Activated naive CD8-positive, alpha-beta T cell treated with anti-CD3 and anti-CD28 coated beads, Interleukin-2, amount 10 ng/mL, durations not matched to agents 7 days and 5 days (primary cell): Measurements from ENCODE around the gene GABRB3. TPM values are rescaled to one million over a fixed set of nuclear protein-coding genes. Genes with fewer than 3 reads are reported as not detected.

Source experiments
- ATAC-seq: fragments of 150-1000 bp; cut with Tn5 transposase; one replicate; pipeline ENCODE4 v1.10.0; 2021; ENCODE audit warnings: low read depth, moderate library complexity
- POLR2A ChIA-PET: fragments of 350-600 bp; sonication (Branson Sonifier 250); formaldehyde crosslinking; loops from one replicate; lab custom pipeline; 2021; ENCODE audit warnings: antibody characterized with exemption; lab: Charles Lee
- DNase-seq: peaks from one replicate; pipeline ENCODE4 v3.0.0; 2021
- H3K27ac Mint-ChIP-seq: one replicate; pipeline ENCODE4 v1.8.0; 2022; ENCODE audit warnings: mild to moderate bottlenecking, mixed read lengths
- H3K27me3 Mint-ChIP-seq: one replicate; pipeline ENCODE4 v1.8.0; 2022; ENCODE audit warnings: mild to moderate bottlenecking, moderate library complexity, mixed read lengths
- H3K36me3 Mint-ChIP-seq: one replicate; pipeline ENCODE4 v1.8.0; 2021; ENCODE audit warnings: mild to moderate bottlenecking, mixed read lengths
- H3K4me1 Mint-ChIP-seq: one replicate; pipeline ENCODE4 v1.8.0; 2021; ENCODE audit warnings: mixed read lengths
- H3K4me3 Mint-ChIP-seq: one replicate; pipeline ENCODE4 v1.8.0; 2022; ENCODE audit warnings: mild to moderate bottlenecking, moderate library complexity, mixed read lengths
- H3K9me3 Mint-ChIP-seq: one replicate; pipeline ENCODE4 v1.8.0; 2021; ENCODE audit warnings: mixed read lengths
- total RNA-seq, 2 experiments: library from RNA; stranded (reverse); gene quantifications; one replicate each; pipeline ENCODE4 v1.2.3, GENCODE V29; 2021

Gene GABRB3
- total RNA-seq, 2 experiments from 2014 or later = not detected

DNA sequence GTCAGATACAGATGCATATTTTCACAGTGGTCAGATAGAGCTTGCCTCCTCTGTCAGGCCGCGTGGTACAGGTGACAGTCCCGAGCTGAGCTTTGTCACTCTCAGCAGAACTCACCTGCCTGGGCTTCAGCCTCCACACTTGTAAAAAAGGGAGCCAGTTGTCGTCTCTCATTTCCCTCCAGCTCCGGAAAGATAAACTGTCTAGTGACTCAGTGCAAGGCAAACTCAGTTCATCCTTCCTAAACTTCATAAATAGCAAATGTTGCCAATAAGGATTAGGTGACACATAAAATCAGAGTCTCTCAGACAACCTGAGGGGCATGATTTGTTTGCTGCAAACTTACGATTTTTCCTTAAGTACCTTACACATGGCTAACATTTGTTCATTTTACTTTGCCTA lies 116.8 kb downstream of the GABRB3 start:
- POLR2A ChIA-PET = no interaction called here
- Mint-ChIP-seq H3K4me1 (no peaks in the 10 kb centered on the region), H3K9me3 (peaks cover 9% of the 10 kb centered on the region), H3K4me3 (no peak overlapping the region), H3K27ac (no peak overlapping the region), H3K27me3 (no peaks in the 10 kb centered on the region), H3K36me3 (no peaks in the 10 kb centered on the region)
- DNase-seq (no peak), ATAC-seq (no peak)

DNA sequence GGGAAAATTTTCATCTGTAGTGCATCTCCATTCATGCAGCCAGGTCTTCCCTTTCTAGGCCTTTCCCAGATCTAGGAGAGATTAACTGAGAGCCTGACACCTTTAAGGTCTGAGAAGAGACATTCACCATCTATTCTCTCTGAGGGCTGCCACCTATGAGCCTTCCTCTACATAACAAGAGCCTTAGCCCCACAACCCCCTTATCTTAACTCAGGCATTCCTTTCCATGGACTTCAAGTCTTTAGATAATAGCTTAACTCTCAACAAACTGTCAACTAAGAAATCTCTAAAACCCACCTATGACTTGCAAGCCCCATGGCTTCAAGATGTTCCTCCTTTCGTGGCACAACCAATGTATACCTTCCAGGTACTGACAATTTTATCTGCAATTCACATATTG lies 121.0 kb downstream of the GABRB3 start:
- no peaks in the 10 kb centered on the region for H3K36me3 Mint-ChIP-seq
- DNase-seq = no peak
- H3K27me3 Mint-ChIP-seq = no peaks in the 10 kb centered on the region

DNA sequence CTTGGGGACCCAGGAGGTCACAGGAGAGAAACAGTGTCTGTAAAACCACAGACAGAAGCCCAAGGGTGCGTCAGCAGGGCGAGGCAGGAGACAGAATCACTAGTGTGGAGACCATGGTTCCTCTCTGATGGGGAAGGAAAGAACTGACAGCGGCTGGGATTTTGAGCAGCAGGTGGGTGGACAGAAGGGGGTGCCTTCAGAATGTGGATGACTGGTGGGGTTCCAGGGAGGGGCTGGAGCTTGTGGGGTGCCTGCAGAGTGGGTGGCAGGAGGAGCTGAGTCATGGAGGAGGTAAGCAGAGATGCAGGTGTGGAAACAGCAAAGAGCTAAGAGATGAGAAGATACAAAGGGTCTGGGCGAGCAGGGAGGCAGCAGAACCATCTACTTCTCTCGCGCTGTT lies 124.2 kb downstream of the GABRB3 start:
- Mint-ChIP-seq H3K36me3 (no peaks in the 10 kb centered on the region), H3K4me1 (no peaks in the 10 kb centered on the region), H3K9me3 (peaks cover 18% of the 10 kb centered on the region), H3K27ac (no peak overlapping the region), H3K27me3 (no peaks in the 10 kb centered on the region), H3K4me3 (no peak overlapping the region)
- ATAC-seq (no peak), DNase-seq (no peak)
- POLR2A ChIA-PET = no interaction called here

More for the DNA sequence above, 121.0 kb downstream of the GABRB3 start:
- Mint-ChIP-seq H3K9me3 (peaks cover 18% of the 10 kb centered on the region), H3K4me3 (no peak overlapping the region), H3K4me1 (no peaks in the 10 kb centered on the region), H3K27ac (no peak overlapping the region)
- ATAC-seq = no peak
- POLR2A ChIA-PET = no interaction called here

DNA sequence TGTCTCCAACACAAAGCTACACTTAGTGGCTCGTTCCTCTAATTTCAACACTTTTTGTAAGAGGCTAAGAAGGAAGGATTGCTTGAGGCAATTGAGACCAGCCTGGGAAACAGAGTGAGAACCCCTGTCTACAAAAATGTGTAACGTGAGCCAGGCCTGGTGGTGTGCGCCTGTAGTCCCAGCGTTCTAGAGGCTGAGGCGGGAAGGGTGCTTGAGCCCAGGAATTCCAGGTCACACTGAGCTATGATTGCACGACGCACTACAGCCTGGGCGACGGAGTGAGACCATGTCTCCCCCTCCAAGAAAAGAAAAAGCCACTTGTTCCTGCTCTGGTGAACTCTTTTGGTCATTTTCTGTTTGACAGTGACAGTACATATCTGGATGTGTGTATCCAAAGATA lies 127.9 kb downstream of the GABRB3 start:
- ATAC-seq = no peak
- Mint-ChIP-seq H3K36me3 (no peaks in the 10 kb centered on the region), H3K27ac (no peak overlapping the region), H3K9me3 (peaks cover 17% of the 10 kb centered on the region), H3K4me1 (no peaks in the 10 kb centered on the region), H3K4me3 (no peak overlapping the region), H3K27me3 (no peaks in the 10 kb centered on the region)
- POLR2A ChIA-PET = no interaction called here
- DNase-seq = no peak

DNA sequence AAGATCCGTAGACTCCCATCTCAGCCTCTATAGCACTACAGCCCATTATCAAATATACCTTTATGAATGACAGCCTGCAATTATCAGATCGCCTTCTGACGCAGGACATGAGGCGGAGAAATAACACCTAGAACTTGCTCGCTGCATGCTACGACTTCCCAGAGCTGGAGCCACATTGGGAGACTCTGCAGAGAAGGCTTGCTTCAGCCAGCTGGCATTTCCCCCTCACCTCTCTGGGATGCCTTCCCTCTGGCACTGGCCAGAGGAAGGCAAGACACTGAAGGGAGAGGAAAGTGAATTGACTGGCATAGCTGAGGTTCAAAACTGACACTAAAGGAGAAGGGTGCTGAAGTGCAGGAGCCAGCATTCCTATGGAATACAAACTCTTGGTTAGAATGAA lies 131.7 kb downstream of the GABRB3 start:
- Mint-ChIP-seq H3K27ac (no peak overlapping the region), H3K4me1 (no peaks in the 10 kb centered on the region), H3K9me3 (peaks cover 15% of the 10 kb centered on the region), H3K36me3 (no peaks in the 10 kb centered on the region), H3K27me3 (no peaks in the 10 kb centered on the region), H3K4me3 (no peak overlapping the region)
- DNase-seq (no peak), ATAC-seq (no peak)
- POLR2A ChIA-PET = no interaction called here

DNA sequence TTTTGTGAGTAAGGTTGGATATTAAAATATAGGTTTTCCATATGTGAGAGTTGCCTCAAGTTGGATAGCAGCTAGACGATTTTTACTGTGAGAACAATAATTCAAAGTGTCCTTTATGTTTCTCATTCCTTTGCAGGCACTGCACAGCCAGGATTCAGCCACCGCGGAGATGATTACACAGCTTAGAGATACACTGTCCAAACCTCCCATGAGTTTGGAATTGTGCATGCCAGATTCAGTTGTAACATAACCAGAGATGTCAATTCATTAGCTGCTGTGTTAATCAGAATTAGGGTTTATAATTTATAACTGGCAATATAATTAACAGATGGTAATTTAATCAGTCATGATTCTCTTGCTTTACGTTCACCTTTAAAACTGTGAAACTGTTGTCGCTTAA lies 132.3 kb downstream of the GABRB3 start:
- no peak overlapping the region for H3K4me3 Mint-ChIP-seq
- no peak for ATAC-seq
- POLR2A ChIA-PET = no interaction called here

DNA sequence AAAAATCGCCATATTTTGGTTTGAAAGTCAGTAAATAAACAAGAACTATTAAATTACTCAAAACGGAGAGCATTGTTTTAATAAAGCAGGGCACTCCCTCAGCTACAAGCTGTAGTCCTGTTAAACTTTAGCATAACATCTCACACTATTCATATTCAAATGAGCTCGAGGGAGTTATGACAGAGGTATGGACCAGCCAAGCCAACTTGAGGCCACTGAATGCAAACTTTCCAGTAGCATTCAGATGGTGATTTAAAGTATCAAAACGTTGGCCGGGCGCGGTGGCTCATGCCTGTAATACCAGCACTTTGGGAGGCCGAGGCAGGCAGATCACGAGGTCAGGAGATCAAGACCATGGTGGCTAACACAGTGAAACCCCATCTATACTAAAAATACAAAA lies 132.9 kb downstream of the GABRB3 start:
- Mint-ChIP-seq H3K9me3 (peaks cover 17% of the 10 kb centered on the region), H3K4me3 (no peak overlapping the region), H3K4me1 (no peaks in the 10 kb centered on the region), H3K27me3 (no peaks in the 10 kb centered on the region), H3K27ac (no peak overlapping the region), H3K36me3 (no peaks in the 10 kb centered on the region)
- no peak for ATAC-seq
- POLR2A ChIA-PET = no interaction called here
- DNase-seq = no peak

More for the DNA sequence above, 132.3 kb downstream of the GABRB3 start:
- no peaks in the 10 kb centered on the region for H3K36me3 Mint-ChIP-seq
- no peak for DNase-seq
- peaks cover 16% of the 10 kb centered on the region for H3K9me3 Mint-ChIP-seq
- H3K27ac Mint-ChIP-seq = no peak overlapping the region
- no peaks in the 10 kb centered on the region for H3K27me3 Mint-ChIP-seq
- H3K4me1 Mint-ChIP-seq = no peaks in the 10 kb centered on the region

DNA sequence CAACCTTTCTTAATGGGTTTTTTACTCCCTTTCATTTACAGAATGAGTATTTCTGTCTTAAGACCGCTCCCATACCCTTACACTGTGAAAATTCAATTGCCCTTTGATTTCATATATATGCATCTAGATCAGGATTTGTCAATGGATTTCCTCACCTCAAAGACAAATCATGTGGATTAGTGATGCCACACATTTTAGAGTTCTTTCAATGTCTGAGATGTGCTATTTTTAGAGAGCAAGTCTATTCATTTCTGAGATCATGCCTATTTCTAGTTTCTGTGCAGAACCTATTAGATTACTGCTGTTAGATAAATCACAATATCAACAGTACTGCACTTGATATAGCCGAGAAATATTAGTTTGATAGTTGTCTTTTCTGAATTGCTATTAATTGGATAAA lies 137.3 kb downstream of the GABRB3 start:
- peaks cover 12% of the 10 kb centered on the region for H3K9me3 Mint-ChIP-seq
- no peaks in the 10 kb centered on the region for H3K36me3 Mint-ChIP-seq
- H3K27ac Mint-ChIP-seq = no peak overlapping the region
- POLR2A ChIA-PET = no interaction called here
- H3K4me3 Mint-ChIP-seq = no peak overlapping the region
- DNase-seq (no peak), ATAC-seq (no peak)
- H3K27me3 Mint-ChIP-seq = no peaks in the 10 kb centered on the region
- no peaks in the 10 kb centered on the region for H3K4me1 Mint-ChIP-seq

DNA sequence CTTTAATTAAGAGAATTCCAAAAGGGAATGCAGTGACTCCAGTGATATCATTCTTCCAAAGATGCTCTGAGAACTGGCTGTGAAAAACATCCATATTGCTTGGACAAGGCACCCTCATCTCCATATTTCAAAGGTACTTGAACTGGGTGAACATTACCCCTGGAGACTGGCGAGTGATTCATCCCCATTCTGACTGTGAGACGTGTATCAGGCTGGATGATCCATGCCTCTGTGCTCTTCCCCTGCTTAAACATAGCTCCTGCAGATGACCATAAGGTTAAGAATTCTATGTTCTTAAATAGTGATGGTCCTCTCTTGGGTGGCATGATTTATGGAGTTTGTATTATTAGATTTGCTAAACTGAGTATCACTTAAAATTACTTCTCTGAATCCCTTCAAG lies 137.8 kb downstream of the GABRB3 start:
- H3K27me3 Mint-ChIP-seq = no peaks in the 10 kb centered on the region
- ATAC-seq (no peak), DNase-seq (no peak)
- peaks cover 12% of the 10 kb centered on the region for H3K9me3 Mint-ChIP-seq
- H3K36me3 Mint-ChIP-seq = no peaks in the 10 kb centered on the region
- POLR2A ChIA-PET = no interaction called here
- H3K4me1 Mint-ChIP-seq = no peaks in the 10 kb centered on the region
- H3K4me3 Mint-ChIP-seq = no peak overlapping the region
- H3K27ac Mint-ChIP-seq = no peak overlapping the region

DNA sequence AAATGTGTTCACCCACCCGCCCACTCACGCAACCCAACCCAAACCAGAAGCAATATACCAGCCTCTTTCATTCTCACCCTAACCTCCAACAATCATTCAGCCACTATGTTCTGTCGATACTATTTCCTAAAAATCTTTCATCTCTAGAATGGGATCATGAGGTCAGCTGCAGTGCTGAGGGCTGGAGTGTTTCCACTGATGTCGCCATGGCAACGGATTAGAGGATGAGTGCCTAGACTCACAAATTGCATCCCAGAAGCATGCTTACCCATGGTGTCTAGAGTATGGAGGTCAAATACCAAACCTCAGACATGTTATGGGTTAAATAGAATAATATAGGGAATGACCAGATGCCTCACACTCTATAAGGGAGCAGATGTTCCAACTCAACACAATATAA lies 138.5 kb downstream of the GABRB3 start:
- Mint-ChIP-seq H3K4me3 (no peak overlapping the region), H3K27me3 (no peaks in the 10 kb centered on the region), H3K9me3 (peaks cover 12% of the 10 kb centered on the region), H3K36me3 (no peaks in the 10 kb centered on the region), H3K27ac (no peak overlapping the region), H3K4me1 (no peaks in the 10 kb centered on the region)
- DNase-seq (no peak), ATAC-seq (no peak)
- POLR2A ChIA-PET = no interaction called here

DNA sequence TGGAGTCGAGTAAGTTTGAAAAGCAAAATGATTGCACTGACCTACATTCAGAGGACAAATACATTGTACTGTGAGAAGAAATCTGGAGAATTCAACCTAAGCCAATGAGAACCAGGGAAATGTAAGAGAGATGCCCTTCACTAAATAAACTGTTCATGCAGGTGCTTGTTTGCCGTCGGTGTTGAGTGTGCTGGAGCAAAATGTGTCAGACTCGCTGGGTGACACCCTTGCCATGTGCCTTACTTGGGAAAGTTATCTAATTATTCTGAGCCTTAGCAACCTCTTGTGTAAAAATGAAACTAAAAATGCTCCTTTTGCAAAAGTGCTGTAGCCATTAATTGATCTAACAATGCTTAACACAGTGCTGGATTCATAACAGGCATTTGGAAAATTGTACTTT lies 140.4 kb downstream of the GABRB3 start:
- no peak overlapping the region for H3K4me3 Mint-ChIP-seq
- DNase-seq (no peak), ATAC-seq (no peak)
- no peaks in the 10 kb centered on the region for H3K27me3 Mint-ChIP-seq
- H3K4me1 Mint-ChIP-seq = no peaks in the 10 kb centered on the region
- H3K27ac Mint-ChIP-seq = no peak overlapping the region
- H3K9me3 Mint-ChIP-seq = peaks cover 13% of the 10 kb centered on the region
- no peaks in the 10 kb centered on the region for H3K36me3 Mint-ChIP-seq
- POLR2A ChIA-PET = no interaction called here

DNA sequence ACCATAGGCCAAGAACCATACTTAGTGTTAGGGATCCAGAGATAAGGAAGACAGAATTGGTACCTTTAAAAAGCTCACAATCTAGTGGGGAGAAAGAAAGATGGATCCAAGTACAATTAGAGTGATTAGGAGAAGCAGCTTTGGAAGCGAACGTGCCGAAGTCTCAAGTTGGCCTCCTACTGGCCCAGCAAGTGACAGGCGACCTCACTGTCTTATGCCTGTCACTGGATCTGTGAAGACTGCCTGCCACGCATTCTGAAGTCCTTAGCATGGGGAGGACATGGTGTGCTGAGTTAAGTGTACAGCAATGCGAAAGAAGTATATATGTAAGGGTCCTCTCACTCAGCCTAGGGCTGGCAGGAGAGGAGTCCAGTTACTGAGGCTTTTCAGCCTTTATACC lies 141.0 kb downstream of the GABRB3 start:
- Mint-ChIP-seq H3K36me3 (no peaks in the 10 kb centered on the region), H3K4me1 (no peaks in the 10 kb centered on the region), H3K27ac (no peak overlapping the region), H3K9me3 (peaks cover 14% of the 10 kb centered on the region), H3K27me3 (no peaks in the 10 kb centered on the region), H3K4me3 (no peak overlapping the region)
- ATAC-seq (no peak), DNase-seq (no peak)
- POLR2A ChIA-PET = no interaction called here

DNA sequence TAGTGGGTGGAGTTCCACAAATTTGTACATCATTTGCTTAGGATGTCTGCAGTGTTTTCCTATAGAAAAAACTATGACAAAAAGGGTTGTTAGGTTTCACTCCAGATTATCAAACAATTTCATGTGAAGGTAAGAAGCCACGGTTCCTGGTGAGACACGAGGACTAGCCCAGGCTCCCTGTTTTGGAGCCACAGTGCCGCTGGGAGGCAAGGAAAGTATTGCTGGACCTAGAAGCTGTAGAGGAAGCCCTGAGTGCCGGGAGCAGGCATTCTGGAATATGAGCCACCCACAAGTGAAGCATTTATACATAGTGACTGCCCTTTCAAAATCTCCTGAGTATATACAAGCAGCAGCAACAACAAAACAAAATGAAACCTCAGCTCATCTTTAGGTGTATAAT lies 142.0 kb downstream of the GABRB3 start:
- no peak overlapping the region for H3K4me3 Mint-ChIP-seq
- H3K27ac Mint-ChIP-seq = no peak overlapping the region
- peaks cover 13% of the 10 kb centered on the region for H3K9me3 Mint-ChIP-seq
- ATAC-seq (no peak), DNase-seq (no peak)
- H3K27me3 Mint-ChIP-seq = no peaks in the 10 kb centered on the region
- H3K36me3 Mint-ChIP-seq = no peaks in the 10 kb centered on the region
- H3K4me1 Mint-ChIP-seq = no peaks in the 10 kb centered on the region
- POLR2A ChIA-PET = no interaction called here

DNA sequence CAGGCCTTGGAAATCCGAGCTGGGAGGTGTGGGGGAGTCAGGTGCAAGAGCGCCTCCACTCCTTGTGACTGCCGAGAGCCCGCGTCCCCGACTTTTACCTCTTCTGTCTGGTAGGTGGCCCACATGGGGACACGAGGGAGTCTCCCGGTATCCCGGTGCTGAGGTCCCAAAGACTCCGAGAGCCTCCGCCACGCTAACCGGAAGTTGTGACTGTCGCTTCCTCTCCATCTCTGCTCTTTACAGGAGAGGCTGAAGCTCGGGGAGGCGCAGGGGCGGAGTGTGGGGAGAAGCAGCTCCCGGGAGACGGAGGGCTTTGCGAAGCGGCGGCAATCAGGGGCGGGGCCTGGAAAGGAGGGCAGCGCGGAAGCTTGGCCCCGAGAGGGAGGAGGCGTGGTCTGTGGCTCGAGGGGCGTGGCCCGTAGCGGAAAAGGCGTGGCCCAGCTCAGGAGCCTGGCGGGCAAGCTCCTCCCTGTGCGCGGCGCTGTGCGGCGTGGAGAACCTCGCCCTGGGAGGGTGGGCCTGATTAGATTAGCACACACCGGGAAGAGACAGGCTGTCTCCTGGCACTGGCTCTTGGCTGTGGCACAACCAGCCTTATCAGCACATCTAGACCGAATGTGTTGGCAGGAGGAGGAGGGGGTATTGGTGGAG lies 143.9 kb downstream of the GABRB3 start:
- H3K4me1 Mint-ChIP-seq = no peaks in the 10 kb centered on the region

DNA sequence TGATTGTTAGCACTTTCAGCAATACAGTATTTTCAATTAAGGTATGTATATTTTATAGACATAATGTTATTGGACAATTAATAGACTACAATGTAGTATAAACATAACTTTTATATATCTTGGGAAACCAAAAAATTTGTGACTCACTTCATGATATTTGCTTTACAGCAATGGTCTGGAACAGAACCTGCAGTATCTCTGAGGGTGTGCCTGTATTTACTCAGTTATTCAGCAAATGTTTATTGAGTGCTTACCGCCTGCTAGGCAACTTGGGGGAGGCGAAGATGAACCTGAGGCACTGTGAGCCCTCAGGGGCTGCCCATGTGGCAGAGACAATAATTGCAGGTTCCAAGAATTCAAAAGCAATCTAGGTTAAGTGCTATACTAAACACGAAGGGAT lies 144.8 kb downstream of the GABRB3 start:
- H3K9me3 Mint-ChIP-seq = peaks cover 13% of the 10 kb centered on the region

More for the DNA sequence above, 143.9 kb downstream of the GABRB3 start:
- H3K27me3 Mint-ChIP-seq = no peaks in the 10 kb centered on the region
- no peaks in the 10 kb centered on the region for H3K36me3 Mint-ChIP-seq
- DNase-seq = no peak
- H3K27ac Mint-ChIP-seq = no peak overlapping the region
- POLR2A ChIA-PET = no interaction called here
- ATAC-seq = no peak
- peaks cover 13% of the 10 kb centered on the region for H3K9me3 Mint-ChIP-seq
- no peak overlapping the region for H3K4me3 Mint-ChIP-seq

More for the DNA sequence above, 144.8 kb downstream of the GABRB3 start:
- DNase-seq (no peak), ATAC-seq (no peak)
- Mint-ChIP-seq H3K27me3 (no peaks in the 10 kb centered on the region), H3K4me3 (no peak overlapping the region), H3K36me3 (no peaks in the 10 kb centered on the region), H3K27ac (no peak overlapping the region), H3K4me1 (no peaks in the 10 kb centered on the region)
- POLR2A ChIA-PET = no interaction called here
